ENCODE results near the gene ZNF426.
"Not testable (repeated sequence)": the region's sequence is repeated elsewhere in the genome, so short reads cannot be mapped to it uniquely, and the experiment has no call there.

The ZNF426 gene

DNA sequence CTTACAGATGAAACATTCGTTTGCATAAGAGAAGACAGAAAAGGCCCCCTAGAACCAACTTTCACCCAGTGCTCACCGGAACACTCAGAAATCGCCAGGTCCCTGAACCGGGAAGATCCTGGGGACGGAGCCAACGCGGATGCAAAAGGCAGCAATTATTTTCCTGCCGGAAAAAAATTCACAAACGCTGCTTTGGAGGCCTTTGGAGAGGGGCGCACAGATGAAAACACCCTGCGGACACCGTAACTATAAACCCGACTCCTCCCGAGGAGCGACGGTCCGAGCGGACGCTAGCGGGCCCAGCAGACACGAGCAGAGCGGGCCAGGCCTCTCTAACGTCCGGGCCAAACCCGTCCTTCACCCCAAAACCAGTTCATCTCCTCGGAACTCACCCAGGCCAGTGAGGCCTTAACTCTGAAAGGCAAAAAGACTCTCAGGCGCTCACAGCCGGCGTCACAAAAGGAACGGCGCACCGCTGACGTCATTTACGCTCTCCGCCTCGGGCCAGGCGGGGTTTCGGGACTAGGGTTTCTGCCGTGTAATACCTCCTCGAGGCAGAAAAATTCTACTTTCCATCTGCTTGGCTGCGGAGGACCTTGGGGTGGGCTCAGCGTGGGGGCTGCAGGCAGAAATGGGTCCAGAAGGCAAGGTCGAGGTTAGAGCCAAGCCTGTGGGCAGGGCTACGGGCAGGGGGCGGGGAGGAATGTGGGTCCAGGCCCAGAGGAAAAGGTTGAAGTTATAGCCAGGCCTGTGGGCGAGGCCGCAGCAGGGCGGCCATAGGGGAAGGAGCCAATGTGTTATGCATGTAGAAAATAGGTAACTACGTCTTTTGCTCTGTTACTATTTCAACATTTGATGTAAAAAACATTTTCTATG is at the start of gene ZNF426:
Gene ZNF426, minus strand, starts transcription at position 463 of the 876 bp plus-strand sequence. CDS start 2,413 bp downstream, outside the sequence.
- DNase-seq (ENCODE audit: low spot score): peak; percentile 92

DNA sequence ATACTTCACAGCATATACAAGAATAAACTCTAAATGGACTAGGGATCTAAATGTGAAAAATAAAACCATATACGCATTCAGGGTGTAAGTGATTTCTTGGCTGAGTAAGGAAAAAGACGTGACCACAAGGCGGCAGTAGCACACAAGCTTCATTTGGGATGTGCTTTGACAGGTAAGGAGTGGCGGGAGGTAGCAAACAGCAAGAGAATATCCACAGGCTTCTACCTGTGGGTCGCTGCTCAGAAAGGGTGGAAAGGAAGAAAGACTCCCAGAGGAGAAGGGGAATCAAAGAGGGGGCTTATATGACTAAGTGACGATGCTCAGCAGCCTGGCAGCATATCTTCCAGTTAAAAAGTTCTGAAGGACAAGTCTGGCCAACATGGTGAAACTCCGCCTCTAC is 48.3 kb upstream of the ZNF426 start:
- DNase-seq (ENCODE audit: low spot score): peak; percentile 80

DNA sequence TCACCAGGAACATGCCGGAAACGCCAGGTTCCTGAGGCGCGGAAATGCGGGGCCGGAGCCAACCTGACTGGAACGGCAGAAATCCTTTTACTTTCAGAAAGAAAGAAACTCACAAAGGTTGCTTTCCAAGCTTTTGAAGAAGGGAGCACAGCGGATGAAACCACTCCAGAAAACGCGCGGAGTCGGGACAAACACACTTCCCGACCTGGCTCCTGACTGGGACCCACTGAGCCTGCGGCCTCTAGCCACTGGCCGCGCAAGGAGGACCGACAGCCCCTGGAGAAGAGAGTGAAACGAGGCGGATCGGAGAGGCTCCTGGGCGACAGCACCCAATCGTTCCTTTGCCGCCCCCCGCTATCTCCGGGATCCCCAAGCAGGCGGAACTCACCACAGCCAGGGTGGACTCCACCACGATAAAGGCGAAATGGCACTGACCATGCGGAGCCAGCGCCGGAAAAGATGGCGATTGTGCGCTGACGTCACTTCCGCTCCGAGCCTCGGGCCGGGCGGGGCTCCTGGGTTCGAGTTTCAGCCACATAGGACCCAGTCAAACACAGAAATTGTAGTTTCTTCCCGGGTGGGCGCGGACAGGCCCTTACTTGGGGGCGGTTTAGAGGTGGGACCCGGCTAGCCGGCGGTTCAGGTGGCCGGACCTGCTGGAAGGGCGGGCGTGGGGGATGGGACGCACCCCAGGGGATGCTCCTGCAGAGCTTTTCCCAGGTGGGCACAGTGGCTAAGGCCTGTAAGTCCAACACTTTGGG is 45.8 kb upstream of the ZNF426 start, which contains the start of gene ZNF121:
Gene ZNF121, minus strand, starts transcription at position 432 of the 761 bp plus-strand sequence. CDS start 16,407 bp downstream, outside the sequence.
- DNase-seq (ENCODE audit: low spot score): peak; percentile 89

DNA sequence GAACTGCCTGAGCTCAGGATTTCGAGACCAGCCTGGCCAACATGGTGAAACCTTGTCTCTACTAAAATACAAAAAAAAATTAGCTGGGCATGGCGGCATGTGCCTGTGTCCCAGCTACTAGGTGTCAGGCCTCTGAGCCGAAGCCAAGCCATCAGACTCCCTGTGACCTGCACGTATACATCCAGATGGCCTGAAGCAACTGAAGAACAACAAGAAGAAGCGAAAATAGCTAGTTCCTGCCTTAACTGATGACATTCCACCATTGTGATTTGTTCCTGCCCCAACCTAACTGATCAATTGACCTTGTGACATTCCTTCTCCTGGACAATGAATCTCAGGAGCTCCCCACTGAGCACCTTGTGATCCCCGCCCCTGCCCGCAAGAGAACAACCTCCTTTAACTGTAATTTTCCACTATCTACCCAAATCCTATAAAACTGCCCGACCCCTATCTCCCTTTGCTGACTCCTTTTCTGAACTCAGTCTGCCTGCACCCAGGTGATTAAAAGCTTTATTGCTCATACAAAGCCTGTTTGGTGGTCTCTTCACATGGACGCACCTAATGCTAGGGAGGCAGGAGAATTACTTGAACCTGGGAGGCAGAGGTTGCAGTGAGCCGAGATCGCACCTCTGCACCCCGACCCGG is 43.8 kb upstream of the ZNF426 start:
- DNase-seq (ENCODE audit: low spot score): not testable (repeated sequence)

DNA sequence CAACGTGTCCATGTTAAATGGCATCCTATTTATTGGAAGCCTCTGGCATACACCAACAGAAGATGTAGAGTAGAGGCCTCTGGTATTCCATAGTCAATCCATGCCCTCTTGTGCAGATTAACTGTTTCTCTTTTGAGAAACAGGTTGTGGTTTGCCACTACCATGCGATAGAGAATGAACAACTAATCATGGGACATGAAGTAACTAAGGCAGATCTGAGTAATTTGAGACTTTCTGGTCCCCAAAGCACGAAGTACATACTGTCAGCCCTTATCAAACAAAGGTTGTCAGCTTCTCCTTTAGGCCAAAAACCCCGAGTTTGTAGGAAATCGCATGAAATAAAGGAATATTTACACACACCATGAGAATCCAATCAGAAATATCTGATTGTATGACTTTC is 42.3 kb upstream of the ZNF426 start:
- no peak for DNase-seq (ENCODE audit: low spot score)

DNA sequence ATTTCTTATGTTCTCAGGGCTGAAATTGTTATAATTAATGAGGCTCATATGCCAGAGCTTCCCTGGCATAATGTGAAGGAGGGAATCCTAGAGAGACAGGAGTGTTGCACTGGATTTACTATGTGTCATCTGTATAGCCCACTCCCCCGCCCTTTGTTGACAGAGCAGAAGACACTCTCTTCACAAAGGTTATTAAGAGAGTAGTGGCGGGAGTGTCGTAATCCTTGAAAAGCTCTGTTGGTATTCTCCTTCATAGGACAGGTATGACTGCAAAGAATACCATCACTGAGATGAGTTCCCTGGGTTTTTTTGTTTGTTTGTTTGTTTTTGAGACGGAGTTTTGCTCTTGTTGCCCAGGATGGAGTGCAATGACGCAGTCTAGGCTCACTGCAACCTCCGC is 31.8 kb upstream of the ZNF426 start:
- DNase-seq (ENCODE audit: low spot score): no peak

DNA sequence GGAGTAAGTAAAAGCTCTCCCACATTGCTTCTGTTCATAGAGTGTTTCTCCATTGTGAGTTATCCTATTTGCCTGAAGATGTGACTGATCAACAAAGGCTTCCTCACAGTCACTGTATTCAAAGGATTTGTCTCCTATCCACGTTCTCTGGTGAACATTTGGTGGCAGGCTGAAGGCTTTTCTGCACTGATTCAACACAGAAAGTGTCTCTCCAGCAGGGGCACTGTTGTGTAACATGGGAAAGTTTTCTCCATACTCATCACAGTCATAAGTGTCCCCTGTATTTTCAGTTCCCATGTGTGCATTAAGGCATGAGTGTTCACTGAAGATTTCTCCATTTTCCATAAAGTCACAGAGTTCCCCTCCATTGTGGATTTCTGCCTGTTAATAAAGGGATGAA is 28.3 kb upstream of the ZNF426 start:
- peak; percentile 15 for DNase-seq (ENCODE audit: low spot score)

DNA sequence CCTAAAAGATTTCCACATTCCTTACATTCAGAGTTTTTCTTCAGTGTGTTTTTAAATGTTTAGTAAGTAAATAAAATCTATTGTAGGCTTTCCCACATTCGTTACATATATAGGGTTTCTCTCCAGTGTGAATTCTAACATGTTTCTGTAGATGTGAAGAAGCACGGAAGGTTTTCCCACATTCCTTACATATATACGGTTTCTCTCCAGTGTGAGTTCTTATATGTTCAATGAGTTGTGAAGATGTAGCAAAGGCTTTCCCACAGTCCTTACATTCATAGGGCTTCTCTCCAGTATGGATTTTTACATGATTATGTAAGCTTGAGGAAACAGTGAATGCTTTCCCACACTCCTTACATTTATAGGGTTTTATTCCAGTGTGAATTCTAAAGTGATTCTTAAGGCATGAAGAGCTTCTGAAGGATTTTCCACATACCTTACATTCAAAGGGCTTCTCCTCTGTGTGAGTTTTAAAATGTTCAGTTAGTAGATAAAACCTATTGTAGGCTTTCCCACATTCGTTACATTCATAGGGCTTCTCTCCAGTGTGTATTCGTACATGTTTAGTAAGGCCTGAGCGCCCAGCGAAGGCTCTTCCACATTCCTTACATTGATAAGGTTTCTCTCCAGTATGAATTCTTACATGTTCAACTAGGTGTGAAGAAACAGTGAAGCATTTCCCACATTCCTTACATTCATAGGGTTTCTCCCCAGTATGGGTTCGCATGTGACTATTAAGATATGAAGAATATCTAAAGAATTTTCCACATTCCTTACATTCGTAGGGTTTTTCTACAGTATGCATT is 27.7 kb upstream of the ZNF426 start:
- DNase-seq (ENCODE audit: low spot score): no peak

DNA sequence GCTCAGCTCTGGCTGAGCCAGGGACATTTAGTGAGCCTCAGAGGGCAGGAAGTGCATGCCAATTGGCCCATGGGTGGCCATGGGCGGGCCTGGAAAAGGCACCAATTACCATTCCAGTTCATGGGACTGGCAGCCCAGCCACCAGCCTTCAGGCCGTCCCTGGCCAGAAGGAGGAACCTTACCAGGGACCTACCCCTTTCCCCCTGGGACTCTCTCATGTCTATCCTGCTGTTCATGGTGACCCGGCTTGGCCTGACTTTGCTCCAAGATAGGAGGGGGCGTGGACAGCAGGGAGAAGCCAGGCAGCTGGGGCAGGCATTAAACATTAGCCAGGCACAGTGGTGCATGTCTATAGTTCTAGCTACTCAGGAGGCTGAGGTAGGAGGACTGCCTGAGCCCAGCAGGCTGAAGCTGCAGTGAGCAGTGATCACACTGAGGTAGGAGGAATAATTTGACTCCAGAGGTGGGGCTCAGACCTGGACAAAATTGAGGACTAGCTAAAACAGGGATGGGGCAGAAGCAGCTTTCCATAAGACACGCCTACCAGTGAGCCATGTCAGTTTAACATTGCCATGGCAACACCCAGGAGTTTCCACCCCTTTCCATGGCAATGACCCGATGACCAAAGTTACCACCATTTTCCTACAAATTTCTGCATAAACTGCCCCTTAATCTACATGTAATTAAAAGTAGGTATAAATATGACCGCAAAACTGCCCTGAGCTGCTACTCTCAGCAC is 14.3 kb upstream of the ZNF426 start:
- no peak for DNase-seq (ENCODE audit: low spot score)

DNA sequence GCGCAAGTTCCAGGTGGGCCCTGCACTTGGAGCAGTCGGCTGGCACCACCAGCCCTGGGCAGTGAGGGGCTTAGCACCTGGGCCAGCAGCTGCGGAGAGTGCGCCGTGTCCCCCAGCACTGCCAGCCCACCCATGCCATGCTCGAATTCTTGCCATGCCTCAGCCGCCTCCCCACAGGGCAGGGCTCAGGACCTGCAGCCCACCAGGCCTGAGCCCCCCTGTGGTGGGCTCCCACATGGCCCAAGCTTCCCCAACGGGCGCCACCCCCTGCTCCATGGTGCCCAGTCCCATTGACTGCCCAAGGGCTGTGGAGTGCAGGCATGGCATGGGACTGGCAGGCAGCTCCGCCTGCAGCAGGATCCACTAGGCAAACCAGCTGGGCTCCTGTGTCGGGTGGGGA is 9.4 kb upstream of the ZNF426 start:
- DNase-seq (ENCODE audit: low spot score): no peak

DNA sequence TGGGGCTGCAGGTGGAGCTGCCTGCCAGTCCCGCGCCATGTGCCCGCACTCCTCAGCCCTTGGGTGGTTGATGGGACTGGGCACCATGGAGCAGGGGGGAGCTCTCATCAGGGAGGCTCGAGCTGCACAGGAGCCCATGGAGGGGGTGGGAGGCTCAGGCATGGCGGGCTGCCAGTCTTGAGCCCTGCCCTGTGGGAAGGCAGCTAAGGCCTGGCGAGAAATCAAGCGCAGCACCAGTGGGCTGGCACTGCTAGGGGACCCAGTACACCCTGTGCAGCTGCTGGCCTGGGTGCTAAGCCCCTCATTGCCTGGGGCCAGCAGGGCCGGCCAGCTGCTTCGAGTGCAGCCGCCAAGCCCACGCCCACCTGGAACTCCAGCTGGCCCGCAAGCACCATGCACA is 2.8 kb upstream of the ZNF426 start:
- DNase-seq (ENCODE audit: low spot score): not testable (repeated sequence)

DNA sequence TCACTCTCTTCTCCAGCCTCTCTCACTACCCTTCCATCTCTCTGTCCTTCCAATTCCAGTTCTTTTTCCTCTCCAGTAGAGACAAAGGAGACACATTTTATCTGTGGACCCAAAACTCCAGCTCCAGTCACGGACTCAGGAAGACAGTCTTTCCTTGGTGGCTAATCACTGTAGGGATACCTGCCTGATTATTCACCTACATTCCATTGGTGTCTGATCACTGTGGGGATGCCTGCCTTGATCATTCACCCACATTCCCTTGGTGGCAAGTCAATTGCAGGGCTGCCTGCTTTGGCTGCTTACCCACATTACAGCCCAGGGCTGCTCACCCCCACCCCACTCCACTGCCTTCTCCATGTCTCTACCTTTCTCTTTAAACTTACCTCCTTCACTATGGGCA is 1.5 kb upstream of the ZNF426 start:
- not testable (repeated sequence) for DNase-seq (ENCODE audit: low spot score)

DNA sequence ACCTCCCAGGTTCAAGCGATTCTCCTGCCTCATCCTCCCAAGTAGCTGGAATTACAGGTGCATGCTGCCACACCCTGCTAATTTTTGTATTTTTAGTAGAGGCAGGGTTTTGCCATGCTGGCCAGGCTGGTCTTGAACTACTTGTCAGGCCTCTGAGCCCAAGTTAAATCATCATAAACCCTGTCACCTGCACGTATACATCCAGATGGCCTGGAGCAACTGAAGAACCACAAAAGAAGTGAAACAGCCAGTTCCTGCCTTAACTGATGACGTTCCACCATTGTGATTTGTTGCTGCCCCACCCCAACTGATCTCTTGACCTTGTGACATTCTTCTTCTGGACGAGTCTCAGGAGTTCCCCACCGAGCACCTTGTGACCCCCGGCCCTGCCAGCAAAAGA is 756 bp upstream of the ZNF426 start:
- not testable (repeated sequence) for DNase-seq (ENCODE audit: low spot score)

DNA sequence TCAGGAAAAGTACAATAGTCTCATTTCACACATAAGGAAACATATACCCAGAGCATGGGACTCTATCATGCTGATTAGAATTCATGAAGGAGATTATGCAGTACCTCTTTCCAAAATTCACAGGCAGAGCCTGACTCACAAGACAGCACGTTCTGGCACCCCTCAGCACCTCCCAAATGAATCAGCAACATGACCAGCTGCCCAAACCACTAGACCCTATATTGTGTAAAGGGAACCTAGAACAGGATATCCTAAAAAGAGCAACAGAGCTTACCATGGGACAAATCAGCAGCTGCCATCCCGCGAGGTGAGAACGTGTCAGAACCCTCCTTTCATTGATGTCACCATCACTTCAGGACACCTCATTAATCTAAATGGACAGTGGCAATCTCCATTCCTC is 2.5 kb downstream of the ZNF426 start:
- DNase-seq (ENCODE audit: low spot score): no peak

DNA sequence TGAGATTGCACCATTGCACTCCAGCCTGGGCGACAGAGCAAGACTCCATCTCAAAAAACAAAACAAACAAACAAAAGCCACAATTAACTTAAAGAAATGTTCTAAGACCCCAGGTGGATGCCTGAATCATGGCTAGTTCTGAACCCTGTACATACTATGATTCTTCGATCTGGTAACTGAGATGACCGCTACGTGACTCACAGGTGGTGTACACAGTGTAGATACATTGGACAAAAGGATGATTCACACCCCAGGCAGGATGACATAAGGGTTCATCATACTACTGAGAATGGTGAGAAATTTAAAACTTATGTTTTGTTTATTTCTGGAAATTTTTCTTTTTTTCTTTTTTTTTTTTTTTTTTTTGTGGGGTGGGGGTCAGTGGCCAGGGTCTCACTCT is 6.5 kb downstream of the ZNF426 start:
- DNase-seq (ENCODE audit: low spot score): no peak

DNA sequence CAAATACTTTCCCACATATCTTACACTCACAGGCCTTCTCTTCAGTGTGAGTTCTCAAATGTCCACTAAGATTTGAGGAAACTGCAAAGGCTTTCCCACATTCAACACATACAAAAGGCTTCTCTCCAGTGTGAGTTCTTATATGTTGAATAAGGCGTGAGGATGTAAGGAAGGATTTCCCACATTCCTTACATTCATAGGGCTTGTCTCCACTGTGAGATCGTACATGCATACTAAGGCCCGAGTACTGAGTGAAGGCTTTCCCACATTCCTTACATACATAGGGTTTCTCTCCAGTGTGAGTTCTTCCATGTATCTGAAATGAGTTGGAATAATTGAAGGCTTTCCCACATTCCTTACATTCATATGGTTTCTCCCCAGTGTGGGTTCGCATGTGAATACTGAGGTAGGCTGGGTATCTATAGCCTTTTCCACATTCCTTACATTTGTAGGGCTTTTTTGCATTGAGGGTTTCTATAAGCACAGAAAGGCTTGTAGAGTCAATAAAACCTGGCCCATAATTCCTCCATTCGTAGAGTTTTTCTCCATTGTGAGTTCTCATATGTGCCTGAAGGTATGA is 9.6 kb downstream of the ZNF426 start:
- DNase-seq (ENCODE audit: low spot score): no peak

DNA sequence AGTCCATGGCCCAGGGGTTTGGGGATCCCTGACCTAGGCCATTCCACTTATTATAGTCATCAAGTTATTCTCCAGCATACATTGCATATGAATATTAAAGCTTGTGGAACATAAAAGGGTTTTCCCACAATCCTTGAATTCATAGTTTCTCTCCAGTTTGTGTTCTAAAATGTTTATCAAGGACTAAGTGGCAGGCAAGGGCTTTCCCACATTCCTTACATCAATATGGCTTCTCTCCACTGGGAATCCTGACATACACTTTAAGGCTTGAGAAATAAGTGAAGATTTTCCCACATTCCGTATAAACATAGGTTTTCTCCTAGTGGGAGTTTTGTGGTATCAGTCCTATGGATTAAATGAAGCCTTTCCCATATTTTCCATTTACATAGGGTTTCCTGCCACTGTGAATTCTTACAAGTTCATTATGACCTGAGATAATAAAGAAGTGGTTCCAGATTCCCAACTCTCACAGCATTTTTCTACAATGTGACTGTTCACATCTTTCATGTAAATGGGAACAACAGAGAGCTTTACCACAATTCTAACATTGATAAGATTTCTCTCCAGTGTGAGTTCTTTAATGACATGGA is 14.5 kb downstream of the ZNF426 start:
- DNase-seq (ENCODE audit: low spot score): no peak

DNA sequence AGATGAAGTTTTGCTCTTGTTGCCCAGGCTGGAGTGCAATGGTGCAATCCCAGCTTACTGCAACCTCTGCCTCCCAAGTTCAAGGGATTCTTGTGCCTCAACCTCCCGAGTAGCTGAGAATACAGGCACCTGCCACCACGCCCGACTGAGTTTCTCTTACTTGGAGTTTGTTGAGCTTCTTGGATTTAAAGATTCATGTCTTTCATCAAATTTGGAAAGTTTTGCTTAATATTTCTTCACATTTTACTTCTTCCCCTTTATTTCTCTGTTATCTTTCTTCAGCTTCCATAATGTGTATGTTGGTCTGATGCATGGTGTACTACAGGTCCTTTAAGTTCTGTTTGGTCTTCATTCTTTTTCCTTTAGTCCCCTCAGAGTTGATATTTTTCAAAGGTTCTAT is 31.2 kb downstream of the ZNF426 start:
- DNase-seq (ENCODE audit: low spot score): no peak

DNA sequence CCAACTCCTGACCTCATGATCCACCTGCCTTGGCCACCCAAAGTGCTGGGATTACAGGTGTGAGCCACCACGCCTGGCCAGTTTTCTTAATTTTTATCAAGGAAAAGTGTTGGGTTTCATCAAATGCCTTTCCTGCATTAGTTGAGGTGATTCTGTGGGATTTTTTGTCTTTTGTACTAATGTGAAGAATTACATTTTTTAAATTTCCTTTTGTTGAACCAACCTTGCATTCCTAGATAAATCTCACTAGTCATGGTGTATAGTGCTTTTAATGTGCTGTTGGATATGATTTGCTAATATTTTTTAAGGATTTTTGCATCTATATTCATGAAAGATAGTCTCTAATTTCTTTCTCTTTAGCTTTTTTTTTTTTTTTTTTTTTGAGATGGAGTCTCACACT is 37.6 kb downstream of the ZNF426 start:
- no peak for DNase-seq (ENCODE audit: low spot score)

DNA sequence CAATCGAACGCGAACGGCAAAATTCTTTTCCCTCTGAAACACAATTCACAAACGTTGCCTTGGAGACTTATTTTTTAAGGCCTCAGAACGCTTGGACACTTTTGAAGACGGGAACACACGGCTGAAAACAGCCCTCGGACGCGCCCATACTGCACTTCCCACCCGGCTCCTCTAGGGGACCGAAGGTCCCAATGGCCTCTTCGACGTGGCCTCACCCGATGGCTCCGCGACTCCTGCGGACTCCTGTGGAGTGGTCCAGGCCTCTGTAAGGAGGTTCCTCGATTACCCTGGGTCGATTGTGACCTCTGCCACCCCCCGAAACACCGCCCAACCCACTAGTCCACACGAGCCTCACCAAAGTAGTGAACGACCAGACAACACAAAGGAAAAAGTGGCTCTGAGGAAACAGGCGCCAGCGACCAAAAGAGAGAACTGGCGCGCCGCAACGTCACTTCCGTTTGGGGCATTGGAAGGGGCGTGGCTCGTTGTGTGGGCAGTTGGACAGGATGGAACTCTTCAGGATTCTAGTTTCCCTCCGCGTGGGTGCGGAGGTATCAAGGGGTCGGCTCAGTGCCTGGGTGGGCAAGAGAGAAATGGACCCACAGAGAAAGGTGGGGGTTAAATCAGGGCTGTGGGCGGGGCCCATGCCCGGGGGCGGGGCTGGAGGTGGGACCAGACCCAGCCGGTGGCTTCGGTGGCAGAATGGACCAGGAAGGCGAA is 40.1 kb downstream of the ZNF426 start, which contains the start of gene ZNF560:
Gene ZNF560, minus strand, starts transcription at position 434 of the 720 bp plus-strand sequence. CDS start 23,303 bp downstream, outside the sequence.
- DNase-seq (ENCODE audit: low spot score): no peak
